Progenitor cell of endocrine pancreas (in vitro differentiated cells): ENCODE results near the gene XAGE1A. TPM values are rescaled to one million over a fixed set of nuclear protein-coding genes. Genes with fewer than 3 reads are reported as not detected.
"Not testable (repeated sequence)": the region's sequence is repeated elsewhere in the genome, so short reads cannot be mapped to it uniquely, and the experiment has no call there.

ENCODE experiments used
- DNase-seq: peaks from one replicate; pipeline ENCODE4 v3.0.0; 2021; ENCODE audit warnings: low spot score; ENCODE audit not compliant: unreplicated experiment
- H3K27ac Mint-ChIP-seq: 2 replicates; pipeline ENCODE4 v1.8.0; 2021; ENCODE audit warnings: mild to moderate bottlenecking, moderate library complexity, mixed read lengths
- H3K27me3 Mint-ChIP-seq: 2 replicates; pipeline ENCODE4 v1.8.0; 2021; ENCODE audit warnings: mixed read lengths
- H3K36me3 Mint-ChIP-seq: 2 replicates; pipeline ENCODE4 v1.8.0; 2022; ENCODE audit warnings: mixed read lengths; ENCODE audit not compliant: insufficient read depth
- H3K4me1 Mint-ChIP-seq: 2 replicates; pipeline ENCODE4 v1.8.0; 2021; ENCODE audit warnings: low read depth, mixed read lengths
- H3K4me3 Mint-ChIP-seq: 2 replicates; pipeline ENCODE4 v1.8.0; 2021; ENCODE audit warnings: low read depth, mild to moderate bottlenecking, moderate library complexity, mixed read lengths
- H3K9me3 Mint-ChIP-seq: 2 replicates; pipeline ENCODE4 v1.8.0; 2021; ENCODE audit warnings: low read depth, mixed read lengths
- long read RNA-seq: library from polyadenylated mRNA; unstranded; transcript quantifications from one replicate; pipeline ENCODE4 v2.0.0, GENCODE V29; 2020
- total RNA-seq: library from RNA; stranded (reverse); gene quantifications from 2 replicates; pipeline ENCODE4 v1.2.1, GENCODE V29; 2021
- TF ChIP-seq, protein P1 (sequence below): fragments of 200-600 bp; sonication (generic); IDR thresholded peaks from one replicate; pipeline ENCODE4 v1.5.0; 2021; ENCODE audit warnings: antibody characterized with exemption, mild to moderate bottlenecking; ENCODE audit not compliant: unreplicated experiment

Gene XAGE1A, protein sequence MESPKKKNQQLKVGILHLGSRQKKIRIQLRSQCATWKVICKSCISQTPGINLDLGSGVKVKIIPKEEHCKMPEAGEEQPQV
- not detected in 2 replicates for total RNA-seq
- long read RNA-seq: 0 reads

DNA sequence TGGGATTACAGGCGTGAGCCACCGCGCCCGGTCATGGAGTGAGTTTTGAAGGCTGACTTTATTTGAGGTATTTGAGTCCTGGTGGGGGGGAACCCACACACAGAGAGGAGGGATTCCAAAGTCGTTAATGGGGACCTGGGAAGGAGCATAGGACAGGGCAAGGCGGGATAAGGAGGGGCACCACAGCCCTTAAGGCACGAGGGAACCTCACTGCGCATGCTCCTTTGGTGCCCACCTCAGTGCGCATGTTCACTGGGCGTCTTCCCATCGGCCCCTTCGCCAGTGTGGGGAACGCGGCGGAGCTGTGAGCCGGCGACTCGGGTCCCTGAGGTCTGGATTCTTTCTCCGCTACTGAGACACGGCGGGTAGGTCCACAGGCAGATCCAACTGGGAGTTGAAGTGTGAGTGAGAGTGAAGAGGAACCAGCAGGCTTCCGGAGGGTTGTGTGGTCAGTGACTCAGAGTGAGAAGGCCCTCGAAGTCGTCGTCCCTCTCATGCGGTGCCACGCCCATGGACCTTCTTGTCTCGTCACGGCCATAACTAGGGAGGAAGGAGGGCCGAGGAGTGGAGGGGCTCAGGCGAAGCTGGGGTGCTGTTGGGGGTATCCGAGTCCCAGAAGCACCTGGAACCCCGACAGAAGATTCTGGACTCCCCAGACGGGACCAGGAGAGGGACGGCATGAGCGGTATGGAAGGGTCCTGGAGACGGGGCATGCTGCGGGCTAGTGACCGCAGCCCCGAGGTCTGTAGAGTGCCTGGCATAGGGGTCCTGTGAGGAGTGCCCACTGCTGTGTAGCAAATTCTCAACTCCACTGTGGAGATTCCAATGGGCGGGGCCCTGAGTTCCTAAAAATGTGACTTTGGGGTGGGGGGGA is at the start of gene XAGE1A:
Gene XAGE1A, plus strand, starts transcription at position 264 of the 874 bp plus-strand sequence. CDS start 1,554 bp downstream, outside the sequence.
- H3K4me3 Mint-ChIP-seq, H3K36me3 Mint-ChIP-seq, H3K27ac Mint-ChIP-seq, H3K4me1 Mint-ChIP-seq, H3K9me3 Mint-ChIP-seq, DNase-seq, H3K27me3 Mint-ChIP-seq: not testable (repeated sequence)

DNA sequence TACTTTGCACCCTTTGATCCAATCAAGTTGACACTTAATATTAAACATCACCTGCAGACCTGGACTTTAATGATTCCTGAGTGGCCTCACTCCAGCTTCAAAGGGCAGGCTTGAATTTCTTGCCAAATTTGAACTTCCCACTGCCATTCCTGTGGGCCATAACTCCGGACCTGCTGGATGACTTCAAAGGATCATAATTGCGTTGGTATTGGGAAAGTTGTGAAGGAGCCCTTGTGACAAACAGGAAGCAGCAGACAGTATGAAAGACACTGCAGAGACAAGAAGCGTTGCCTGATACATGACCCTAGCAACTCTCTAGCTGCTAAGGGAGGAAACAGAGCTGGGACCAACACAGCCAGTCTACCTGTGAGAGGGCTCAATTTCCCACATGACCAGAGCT is 43.6 kb upstream of the XAGE1A start:
- H3K27ac Mint-ChIP-seq, H3K27me3 Mint-ChIP-seq, H3K36me3 Mint-ChIP-seq, H3K4me1 Mint-ChIP-seq, H3K4me3 Mint-ChIP-seq, DNase-seq: not testable (repeated sequence)
- H3K9me3 Mint-ChIP-seq: peaks cover 14% of the 10 kb centered on the region

DNA sequence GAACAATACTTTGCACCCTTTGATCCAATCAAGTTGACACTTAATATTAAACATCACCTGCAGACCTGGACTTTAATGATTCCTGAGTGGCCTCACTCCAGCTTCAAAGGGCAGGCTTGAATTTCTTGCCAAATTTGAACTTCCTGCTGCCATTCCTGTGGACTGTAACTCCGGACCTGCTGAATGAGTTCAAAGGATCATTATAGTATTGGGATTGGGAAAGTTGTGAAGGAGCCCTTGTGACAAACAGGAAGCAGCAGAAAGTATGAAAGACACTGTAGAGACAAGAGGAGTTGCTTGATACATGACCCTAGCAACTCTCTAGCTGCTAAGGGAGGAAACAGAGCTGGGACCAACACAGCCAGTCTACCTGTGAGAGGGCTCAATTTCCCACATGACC is 24.3 kb upstream of the XAGE1A start:
- not testable (repeated sequence) for H3K27me3 Mint-ChIP-seq, DNase-seq, H3K9me3 Mint-ChIP-seq, H3K4me3 Mint-ChIP-seq, H3K36me3 Mint-ChIP-seq, H3K4me1 Mint-ChIP-seq, H3K27ac Mint-ChIP-seq

DNA sequence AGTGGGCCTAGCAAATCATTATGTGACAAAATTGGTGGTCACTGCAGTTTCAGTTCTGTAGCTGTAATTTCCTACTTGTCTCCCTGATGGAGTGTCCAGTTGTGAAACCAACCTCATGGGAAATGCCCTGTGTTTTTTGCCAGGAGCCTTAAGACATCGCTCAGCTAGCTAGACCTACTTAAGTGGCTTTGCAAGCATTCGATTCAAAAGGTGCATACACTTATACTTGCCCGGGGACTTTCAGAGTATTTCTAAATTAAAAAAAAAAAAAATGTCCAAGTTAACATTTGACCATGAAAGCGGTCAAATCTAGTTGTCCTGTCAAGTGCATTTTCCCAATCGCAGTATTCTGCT is 788 bp downstream of the XAGE1A start:
- H3K4me1 Mint-ChIP-seq, DNase-seq, H3K27me3 Mint-ChIP-seq, H3K27ac Mint-ChIP-seq, H3K4me3 Mint-ChIP-seq, H3K9me3 Mint-ChIP-seq, H3K36me3 Mint-ChIP-seq: not testable (repeated sequence)

DNA sequence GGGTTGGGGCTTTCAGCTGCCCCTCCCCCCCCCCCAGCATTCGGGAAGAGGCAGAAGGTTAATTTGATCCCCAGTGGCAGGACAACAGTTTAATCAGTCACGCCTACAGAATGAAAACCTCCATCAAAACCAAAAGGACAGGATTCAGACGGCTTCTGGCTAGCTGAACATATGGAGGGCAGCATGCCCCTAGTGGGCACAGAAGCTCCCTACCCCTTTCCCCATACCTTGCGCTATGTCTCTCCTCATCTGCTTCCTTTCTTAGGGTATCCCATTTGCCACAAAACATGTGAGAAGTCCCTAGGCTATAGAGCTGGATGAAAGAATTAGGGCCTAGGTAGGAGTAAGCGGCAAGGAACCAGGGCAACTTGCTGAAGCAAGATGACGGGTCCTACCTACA is 5.8 kb downstream of the XAGE1A start:
- H3K27me3 Mint-ChIP-seq, H3K27ac Mint-ChIP-seq, H3K4me3 Mint-ChIP-seq, DNase-seq, H3K4me1 Mint-ChIP-seq, H3K36me3 Mint-ChIP-seq: not testable (repeated sequence)
- H3K9me3 Mint-ChIP-seq: peaks cover 13% of the 10 kb centered on the region

DNA sequence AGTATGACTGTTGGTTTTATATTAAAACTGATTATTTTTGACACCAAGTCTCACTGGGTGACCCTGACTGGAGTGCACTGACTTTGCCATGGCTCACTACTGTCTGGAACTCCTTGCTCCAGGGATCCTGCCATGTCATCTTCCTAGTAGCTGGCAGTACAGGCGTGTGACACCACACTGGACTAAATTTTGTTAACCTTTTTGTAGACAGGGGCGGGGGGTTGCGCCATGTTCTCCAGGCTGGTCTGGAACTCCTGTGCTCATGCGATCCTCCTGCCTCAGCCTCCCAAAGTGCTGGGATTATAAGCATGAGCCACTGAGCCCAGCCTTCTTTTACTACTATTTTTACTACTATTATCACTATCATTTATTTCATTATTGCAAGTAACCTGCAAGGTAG is 8.9 kb downstream of the XAGE1A start:
- no peaks in the 10 kb centered on the region for H3K36me3 Mint-ChIP-seq
- DNase-seq: no peak
- TF ChIP-seq, protein P1, sequence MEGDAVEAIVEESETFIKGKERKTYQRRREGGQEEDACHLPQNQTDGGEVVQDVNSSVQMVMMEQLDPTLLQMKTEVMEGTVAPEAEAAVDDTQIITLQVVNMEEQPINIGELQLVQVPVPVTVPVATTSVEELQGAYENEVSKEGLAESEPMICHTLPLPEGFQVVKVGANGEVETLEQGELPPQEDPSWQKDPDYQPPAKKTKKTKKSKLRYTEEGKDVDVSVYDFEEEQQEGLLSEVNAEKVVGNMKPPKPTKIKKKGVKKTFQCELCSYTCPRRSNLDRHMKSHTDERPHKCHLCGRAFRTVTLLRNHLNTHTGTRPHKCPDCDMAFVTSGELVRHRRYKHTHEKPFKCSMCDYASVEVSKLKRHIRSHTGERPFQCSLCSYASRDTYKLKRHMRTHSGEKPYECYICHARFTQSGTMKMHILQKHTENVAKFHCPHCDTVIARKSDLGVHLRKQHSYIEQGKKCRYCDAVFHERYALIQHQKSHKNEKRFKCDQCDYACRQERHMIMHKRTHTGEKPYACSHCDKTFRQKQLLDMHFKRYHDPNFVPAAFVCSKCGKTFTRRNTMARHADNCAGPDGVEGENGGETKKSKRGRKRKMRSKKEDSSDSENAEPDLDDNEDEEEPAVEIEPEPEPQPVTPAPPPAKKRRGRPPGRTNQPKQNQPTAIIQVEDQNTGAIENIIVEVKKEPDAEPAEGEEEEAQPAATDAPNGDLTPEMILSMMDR: no peak
- H3K4me1 Mint-ChIP-seq: peaks cover 2% of the 10 kb centered on the region
- H3K4me3 Mint-ChIP-seq: no peak overlapping the region
- H3K27me3 Mint-ChIP-seq: no peaks in the 10 kb centered on the region
- H3K27ac Mint-ChIP-seq: no peak overlapping the region
- peaks cover 13% of the 10 kb centered on the region for H3K9me3 Mint-ChIP-seq

DNA sequence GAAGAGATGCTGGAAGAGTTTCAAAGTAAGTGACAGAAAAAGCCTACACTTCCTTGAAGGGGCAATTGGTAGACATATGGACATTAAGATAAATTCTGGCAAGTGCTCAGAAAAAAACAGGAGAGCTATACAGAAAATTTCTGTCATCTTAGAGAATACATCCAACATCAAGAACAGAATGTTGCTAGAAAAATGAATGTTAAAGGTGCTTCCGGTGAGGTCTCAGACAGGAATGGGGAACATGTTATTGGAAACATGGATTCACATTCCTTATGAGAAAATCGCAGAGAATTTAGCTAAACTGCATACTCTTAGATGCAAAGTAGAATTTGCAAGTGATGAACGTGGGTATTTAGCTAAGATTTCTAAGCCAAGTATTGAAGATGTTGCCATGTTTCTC is 11.7 kb downstream of the XAGE1A start:
- H3K4me1 Mint-ChIP-seq: peaks cover 2% of the 10 kb centered on the region
- H3K27me3 Mint-ChIP-seq: no peaks in the 10 kb centered on the region
- no peaks in the 10 kb centered on the region for H3K36me3 Mint-ChIP-seq
- DNase-seq: no peak
- TF ChIP-seq, protein P1: no peak
- no peak overlapping the region for H3K4me3 Mint-ChIP-seq
- H3K27ac Mint-ChIP-seq: no peak overlapping the region
- H3K9me3 Mint-ChIP-seq: peaks cover 11% of the 10 kb centered on the region

DNA sequence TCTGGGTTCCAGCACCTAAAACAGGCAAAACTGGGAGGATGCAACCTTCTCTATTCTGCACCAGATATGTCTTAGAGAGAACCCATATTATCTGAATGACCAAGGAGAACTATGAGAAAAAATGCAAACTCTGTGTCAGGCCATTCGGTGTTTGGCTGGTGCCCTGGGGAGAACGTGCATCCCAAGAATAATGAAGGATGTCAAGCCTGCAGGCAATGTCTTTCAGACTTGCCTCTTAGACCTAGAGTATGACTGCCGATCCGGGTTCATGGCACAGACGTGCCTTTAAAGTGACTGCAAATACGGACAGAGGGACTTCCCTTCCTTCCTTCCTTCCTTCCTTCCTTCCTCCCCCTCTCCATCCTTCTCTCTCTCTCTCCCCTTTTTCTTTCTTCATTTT is 14.3 kb downstream of the XAGE1A start:
- no peak overlapping the region for H3K4me3 Mint-ChIP-seq
- peaks cover 6% of the 10 kb centered on the region for H3K9me3 Mint-ChIP-seq
- H3K27ac Mint-ChIP-seq: no peak overlapping the region
- no peaks in the 10 kb centered on the region for H3K27me3 Mint-ChIP-seq
- peaks cover 2% of the 10 kb centered on the region for H3K4me1 Mint-ChIP-seq
- no peaks in the 10 kb centered on the region for H3K36me3 Mint-ChIP-seq
- no peak for DNase-seq
- TF ChIP-seq, protein P1: no peak

DNA sequence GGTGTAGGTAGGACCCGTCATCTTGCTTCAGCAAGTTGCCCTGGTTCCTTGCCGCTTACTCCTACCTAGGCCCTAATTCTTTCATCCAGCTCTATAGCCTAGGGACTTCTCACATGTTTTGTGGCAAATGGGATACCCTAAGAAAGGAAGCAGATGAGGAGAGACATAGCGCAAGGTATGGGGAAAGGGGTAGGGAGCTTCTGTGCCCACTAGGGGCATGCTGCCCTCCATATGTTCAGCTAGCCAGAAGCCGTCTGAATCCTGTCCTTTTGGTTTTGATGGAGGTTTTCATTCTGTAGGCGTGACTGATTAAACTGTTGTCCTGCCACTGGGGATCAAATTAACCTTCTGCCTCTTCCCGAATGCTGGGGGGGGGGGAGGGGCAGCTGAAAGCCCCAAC is 15.5 kb downstream of the XAGE1A start:
- not testable (repeated sequence) for H3K36me3 Mint-ChIP-seq, H3K9me3 Mint-ChIP-seq, H3K4me1 Mint-ChIP-seq, DNase-seq, H3K27me3 Mint-ChIP-seq, H3K27ac Mint-ChIP-seq, H3K4me3 Mint-ChIP-seq

DNA sequence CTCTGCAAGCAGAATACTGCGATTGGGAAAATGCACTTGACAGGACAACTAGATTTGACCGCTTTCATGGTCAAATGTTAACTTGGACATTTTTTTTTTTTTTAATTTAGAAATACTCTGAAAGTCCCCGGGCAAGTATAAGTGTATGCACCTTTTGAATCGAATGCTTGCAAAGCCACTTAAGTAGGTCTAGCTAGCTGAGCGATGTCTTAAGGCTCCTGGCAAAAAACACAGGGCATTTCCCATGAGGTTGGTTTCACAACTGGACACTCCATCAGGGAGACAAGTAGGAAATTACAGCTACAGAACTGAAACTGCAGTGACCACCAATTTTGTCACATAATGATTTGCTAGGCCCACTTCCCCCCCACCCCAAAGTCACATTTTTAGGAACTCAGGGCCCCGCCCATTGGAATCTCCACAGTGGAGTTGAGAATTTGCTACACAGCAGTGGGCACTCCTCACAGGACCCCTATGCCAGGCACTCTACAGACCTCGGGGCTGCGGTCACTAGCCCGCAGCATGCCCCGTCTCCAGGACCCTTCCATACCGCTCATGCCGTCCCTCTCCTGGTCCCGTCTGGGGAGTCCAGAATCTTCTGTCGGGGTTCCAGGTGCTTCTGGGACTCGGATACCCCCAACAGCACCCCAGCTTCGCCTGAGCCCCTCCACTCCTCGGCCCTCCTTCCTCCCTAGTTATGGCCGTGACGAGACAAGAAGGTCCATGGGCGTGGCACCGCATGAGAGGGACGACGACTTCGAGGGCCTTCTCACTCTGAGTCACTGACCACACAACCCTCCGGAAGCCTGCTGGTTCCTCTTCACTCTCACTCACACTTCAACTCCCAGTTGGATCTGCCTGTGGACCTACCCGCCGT is 20.7 kb downstream of the XAGE1A start:
- not testable (repeated sequence) for H3K4me1 Mint-ChIP-seq, H3K27me3 Mint-ChIP-seq, H3K4me3 Mint-ChIP-seq, DNase-seq, H3K27ac Mint-ChIP-seq, H3K36me3 Mint-ChIP-seq, H3K9me3 Mint-ChIP-seq
